Stimulated activated CD4-positive, alpha-beta T cell treated with anti-CD3 and anti-CD28 coated beads, Interleukin-12 subunit alpha, Interleukin-12 subunit beta, amount 100 ng/mL, for 48 hours (primary cell): ENCODE results near the gene ENTR1.

Source experiments
- DNase-seq, 3 donors: peaks; one replicate each; pipeline ENCODE4 v3.0.0-alpha.2; 2020; ENCODE audit warnings: low read depth in 2 of 3, low spot score in 1 of 3

Gene ENTR1

DNA sequence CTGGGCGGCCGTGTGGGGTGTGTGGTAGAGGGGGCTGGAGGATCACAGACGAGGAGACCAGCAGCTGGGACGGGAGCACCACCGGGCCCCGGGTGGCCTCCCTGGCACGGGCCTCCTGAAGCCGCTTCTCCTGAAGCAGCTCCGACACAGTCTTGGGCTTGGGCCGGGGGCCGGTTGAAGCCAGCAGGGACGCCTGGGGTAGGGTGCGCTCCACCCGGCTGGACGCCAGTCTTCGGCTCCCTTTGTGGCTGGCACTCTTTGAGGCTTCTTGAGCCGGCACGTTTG is 31.5 kb downstream of the ENTR1 start:
- DNase-seq, result no peak

DNA sequence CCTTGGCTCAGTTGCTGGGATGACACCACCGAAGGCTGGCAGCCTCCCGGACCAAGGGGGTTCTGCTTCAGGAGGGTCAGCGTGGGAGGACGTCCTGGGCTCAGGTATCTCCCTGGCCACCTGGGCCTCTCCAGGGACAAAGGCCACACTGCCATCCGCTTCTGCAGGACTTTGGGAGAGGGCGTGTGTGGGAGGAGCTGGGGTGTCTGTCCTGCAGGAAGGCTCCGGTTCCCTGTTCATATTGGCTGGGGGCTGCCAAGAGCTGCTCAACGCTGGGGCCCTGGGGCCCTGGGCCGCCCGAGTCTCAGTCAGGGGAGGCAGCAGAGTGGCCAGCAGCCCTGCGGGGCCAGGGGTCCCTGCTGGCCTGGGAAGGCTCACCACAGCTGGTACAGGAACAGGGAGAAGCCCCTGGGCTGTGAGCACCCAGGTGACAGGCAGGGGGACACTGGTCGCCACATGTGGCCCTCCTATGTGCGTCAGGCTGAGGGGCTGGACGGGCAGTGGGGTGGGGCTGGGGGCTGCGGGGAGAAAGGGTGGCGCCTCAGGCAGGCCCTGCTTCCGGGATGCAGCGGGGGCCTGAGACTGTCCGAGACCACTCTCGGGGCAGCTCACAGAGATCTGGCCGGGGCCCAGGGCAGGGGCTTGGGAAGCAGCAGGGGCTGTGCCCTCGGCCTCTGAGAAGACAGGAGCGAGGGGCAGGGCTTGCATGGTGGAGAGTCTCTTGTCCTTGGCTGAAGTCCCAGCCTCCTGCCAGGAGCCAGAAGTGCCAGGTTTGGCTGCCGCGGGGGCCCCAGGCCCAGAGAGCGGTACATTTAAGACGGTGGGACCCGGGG is 32.0 kb downstream of the ENTR1 start:
- DNase-seq, result no peak

DNA sequence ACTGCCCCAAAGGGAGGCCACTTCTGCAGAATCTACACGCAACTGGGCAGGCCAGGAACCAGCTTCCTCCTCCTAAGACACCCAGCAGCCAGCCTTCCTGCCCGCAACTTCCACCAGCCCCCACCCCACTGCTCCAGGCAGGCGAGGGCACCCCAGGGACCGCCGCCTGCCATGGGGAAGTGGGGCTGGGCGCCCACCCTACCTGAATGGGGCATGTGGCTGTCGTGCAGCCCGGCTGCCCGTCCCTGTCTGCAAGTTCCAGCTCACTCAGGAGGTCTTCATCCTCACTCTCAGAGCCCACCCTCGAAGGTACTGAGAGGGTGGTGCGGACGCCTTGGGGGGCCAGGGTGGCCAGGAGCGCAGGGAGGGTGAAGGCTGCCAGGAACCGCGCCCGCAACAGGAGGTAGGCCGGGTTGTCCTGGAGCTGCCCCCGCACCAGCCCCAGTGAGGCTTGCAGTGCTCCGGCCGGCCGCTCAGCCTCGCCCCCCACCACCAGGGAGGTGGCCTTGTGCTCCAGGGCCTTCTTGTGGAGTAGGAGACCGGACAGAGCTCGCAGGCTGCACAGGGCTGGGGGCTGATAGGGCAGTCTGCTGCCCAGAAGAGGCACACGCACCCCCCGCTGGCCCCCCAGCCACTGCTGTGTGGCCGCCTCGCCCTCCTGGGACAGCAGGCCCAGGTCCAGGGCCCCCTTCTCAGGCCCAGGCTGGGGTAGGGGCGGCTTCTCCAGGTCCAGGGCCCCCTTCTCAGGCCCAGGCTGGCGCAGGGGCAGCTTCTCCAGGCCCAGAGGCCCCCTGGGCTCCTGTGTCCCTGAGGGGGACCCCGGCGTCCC is 32.9 kb downstream of the ENTR1 start:
- DNase-seq, result no peak

DNA sequence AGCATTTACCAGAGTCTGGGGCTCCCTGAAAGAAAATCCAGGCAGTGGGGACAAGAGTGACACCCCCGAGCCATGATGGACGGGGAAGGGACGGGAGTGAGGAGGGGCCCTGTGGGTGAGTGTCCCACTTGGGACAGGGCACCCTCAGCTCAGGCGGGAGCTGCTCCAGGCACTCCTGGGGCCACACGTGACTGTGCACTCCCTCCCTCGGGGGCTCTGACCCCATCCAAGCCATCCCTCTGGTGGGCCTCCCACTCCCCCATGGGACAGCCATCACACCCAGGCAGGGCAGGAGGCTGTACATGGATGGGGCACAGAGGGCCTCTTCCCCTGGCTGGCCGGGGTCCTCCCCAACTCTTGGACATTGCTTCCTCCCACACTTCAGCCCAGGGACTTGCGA is 34.0 kb downstream of the ENTR1 start:
- no peak for DNase-seq

DNA sequence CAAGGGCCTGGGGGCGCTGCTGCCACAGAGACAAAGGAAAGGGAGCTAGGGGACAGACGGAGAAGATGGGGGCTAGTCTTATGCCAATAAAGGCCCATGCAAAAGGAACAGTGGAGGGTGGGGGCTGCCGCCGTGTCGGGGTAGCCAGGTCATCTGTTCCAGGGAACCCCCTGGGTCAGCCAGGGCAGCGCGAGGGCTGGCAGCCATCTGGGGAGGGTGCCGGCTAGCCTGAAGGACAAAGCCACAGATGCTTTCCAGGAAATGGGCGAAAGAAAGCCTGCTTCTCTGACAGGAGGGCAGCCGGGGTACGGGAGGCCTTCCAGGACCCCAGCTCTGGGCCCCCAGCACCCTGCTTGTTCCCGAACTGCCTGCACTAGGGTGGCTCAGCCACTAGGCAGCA is 35.3 kb downstream of the ENTR1 start:
- DNase-seq, result no peak

DNA sequence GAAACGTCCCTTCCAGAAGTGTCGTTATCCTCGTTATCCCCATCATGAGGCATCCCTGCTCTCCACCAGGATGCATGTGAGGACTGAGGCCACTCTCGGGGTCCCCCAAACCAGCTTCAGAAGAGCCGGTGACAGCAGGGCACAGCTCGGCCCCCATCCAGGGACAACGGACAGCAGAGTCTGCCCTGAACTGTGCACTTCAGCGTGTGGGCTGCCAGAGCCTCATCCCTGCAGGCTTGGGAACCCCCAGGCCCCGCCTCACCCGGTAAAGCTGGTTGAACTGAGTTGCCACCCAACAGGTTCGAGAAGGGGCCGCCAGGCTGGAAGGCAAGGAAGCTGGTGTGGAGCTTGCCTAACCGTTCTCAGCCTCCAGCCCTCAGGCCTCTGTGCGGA is 36.2 kb downstream of the ENTR1 start:
- no peak for DNase-seq

DNA sequence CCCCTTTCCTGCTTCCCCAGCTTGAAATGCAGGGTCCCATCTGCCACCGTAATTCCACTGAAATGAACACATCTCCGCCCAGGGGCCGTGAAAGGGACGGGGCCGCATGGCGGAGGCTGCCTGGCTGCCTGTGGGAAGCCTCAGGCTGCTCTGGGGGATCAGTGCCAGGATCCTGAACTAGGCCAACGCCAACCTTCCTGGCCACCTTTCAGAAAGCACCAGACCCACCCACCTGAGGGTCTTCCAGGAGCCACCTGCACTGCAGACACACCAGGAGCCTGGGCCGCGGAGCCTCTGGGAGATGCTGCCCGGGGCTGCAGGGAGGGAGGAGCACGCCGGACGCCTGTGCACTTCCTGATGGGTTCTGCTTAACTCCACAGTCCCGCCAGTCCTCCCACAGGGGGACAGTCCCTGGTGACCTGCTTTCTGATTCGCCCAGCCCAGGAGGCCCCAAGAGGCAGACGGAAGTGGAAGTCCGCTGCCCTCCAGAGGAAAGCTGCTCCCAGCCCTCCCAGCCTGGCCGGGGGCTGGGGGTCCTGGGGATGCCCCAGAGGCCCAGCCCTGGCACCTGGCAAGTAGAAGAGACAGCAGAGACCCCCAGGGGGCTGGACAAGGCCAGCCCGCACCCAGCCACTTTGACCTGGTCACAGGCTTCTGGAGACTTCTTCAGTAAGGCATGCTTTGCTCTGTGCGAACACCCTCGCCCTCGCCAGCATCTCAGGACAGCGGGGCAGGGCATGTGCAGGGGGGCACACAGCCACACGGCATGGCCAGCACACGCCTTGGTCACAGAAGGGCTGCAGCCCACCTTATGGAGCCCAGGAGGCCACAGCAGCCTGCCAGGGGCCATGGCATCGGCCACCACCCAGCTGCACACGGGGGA is 36.9 kb downstream of the ENTR1 start, which contains the start of gene CARD9:
Gene CARD9, minus strand, starts transcription at position 370 of the 883 bp plus-strand sequence. CDS start 1,591 bp downstream, outside the sequence.
- no peak for DNase-seq

DNA sequence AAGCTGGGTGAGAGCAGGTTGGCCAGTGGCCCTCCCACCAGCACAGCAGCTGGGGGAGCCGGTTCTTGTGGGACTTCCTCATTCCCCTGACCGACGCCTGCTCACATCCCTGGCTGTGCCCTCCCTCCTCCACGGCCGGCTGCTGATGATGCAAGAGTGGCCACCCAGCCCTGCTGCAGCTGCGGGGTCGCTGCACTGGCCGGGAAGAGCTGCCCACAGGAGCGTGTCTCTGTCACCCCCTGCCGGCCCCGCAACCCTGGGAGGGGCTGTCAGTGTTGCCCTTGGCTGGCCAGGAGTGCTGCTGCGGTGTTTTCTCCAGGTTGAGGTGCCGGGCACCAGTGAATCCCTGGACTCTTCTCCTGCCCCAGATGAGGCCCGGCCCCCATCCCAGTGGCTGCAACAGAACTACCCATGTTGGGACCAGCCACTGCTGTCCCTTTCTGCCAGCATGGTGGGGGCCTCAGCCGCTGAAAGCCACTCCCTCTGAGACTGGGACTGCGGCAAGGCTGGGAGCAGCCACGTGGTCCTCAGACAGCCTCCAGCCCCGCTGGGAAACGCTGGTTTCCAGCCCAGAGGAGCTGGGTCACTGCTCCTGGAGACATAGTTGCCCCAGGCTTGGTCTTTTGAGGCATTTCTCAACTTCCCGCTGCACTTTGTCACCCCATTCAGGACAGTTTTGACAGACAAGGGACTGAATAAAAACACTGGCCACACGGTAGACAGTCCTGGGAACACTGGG is 37.7 kb downstream of the ENTR1 start:
- no peak for DNase-seq

DNA sequence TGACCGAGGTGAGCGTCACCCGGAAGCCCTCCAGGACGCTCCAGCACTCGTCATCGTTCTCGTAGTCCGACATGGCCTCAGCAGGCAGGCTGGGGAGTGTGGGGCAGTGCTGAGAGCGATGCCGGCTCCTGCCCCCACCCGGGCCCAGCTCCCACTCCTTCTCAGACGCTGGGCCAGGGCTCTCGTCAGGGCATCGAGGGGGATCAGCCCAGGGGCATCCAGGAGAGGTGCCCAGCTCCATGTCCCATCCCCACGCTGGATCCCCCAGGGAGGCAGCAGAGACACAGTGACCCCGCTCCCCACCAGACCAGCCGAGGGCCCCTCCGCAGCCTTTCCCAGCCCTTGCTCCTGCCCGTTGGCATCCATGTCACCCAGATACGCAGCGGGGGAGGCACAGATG is 38.4 kb downstream of the ENTR1 start:
- DNase-seq, result no peak

DNA sequence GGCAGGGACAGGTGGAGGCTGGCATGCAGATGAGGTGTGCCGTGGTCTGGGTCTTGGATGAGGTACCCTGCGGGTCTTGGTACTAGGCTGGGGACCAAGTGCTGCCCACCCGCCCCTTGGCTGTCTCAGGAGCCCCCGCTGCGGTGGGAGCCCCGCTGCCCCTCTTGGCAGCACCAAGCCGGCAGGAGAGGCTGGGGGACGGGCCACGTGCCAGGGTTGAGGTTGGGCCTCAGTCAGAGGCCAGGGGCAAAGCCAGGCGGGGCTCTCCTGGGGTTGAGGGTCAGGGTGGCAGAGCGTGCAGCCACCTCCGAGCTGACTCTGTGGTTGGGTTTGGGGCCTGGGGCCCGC is 38.9 kb downstream of the ENTR1 start:
- DNase-seq, result no peak

DNA sequence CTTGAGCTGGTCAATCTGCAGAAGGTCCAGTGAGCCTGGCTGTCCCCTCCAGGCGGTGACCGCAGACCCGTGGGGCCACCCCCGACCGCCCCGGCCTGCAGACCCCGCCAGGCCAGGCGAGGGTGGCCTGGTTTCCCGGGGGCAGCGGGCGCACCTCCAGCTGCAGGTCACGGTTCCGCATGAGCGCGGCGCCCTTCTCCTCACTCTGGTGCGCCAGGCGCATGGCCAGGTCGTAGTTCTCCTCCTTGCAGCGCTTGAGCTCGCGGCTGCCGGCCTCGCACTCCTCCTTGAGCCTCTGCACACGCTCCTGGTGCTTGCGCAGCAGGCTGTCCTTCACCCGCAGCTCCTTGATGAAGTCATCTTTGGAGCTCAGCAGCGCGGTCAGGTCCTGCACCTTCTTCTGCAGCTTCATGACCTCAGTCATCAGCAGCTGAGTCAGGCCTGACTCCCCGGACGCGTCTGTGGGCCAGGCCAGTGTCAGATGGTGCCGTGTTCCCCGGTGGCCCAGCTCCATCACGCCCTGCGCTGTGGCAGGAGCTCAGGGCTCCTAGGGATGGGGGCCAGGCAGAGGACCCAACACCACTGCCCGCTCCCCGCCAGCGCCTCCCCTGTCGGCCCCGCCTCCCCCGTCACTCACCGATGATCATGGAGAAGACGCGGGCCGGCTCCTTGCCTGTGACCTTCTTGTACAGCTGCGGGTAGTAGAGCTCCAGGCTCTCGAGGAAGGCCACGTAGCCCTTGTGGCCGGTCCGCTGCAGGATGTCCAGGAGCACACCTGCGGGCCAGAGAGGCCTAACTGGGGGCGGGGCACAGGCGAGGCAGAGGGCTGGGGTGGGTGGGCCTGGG is 39.5 kb downstream of the ENTR1 start:
- no peak for DNase-seq

DNA sequence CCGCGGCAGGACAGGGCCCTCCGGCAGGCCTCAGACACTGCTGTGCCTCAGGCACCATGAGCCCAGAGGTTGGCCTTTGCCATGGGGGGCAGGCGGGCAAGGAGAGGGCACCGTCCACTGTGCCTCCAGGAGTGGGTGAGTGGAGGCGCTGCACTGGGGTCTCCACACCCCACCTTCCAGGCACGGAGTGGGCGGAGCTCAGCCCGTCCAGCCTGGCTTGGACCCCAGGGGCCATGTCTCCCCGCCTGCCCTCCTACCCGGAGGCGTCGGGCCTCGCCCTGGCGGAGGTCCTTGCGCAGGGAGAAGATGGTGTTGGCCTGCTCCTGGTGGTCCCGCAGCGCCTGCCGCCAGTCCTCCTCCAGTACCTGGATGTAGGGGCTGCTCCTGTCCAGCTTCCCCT is 40.4 kb downstream of the ENTR1 start:
- no peak for DNase-seq

DNA sequence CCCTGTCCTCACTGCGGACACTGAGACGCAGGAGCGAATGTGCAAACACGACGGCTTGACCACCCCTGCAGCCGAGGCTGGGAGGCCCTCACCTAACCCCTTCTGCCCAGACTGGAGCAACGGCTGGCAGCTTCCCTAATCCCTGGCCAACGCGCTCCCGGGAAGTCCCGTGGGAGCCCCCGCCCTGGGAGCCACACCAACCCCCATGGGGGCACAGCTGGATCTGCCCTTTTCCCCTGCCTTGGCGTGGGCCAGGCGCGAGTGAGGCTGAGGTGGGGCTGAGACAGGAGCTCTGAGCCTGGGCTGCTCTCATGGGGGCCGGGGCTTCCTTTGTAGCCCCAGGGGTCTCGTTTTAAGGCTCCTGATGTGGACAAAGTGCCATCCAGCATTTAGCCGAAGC is 42.2 kb downstream of the ENTR1 start:
- DNase-seq, result no peak

DNA sequence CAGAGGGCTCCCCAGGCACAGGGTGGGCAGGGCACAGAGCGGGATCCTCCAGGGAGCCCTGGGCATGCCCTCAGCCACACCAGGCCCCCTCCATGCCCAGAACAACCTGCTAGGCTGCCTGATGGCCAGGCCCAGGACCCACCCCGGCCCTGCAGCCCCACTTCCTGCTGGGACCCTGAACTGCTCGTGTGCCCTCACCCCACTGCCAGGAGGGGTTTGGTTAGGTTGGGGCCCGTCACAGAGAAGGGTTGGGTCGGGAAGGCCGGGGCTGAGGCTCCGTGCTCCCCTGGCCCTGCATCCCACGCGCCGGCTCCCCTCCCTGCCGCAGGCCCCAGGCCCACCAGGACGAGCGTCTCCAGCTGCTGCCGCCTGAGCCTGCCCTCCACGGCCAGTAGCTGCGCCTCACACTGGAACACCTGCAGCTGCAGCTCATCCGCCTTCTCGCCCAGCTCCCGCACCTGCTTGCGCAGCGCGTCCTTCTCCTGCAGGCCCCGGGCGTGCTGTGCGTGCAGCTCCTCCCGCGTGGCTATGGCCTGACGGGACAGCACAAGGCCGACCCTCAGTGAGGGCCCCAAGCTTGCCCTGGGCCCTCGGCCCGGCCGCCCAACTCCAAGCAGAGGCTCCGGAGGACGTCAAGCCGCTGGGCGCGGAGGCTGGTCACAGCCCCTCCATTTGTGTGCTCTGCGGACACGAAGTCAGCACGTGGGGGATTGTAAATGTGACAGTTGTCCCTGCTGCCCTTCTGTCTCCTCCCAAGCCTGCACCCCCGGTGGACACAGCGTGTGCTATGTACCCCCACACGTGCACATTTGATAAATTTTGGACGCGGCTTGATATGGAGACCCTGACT is 42.9 kb downstream of the ENTR1 start:
- no peak for DNase-seq

DNA sequence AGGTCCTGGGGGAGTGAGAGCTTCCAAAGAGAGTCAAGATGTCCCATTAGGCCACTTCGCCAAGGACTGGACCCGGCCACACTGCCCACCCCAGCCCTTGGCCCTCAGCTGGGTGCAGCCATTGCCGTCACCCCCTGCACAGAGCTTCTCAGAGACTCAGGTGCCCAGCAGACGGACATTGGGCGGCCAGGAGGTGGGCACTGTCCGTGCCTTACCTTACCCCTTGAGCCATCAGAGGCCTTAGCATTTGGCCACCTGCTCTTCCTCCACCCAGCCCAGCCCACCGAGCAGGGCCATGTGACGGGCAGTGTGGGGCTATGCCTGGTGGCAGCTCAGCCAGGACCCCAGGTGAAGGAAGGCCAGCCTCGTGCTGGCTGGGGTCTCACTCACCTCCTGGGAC is 43.6 kb downstream of the ENTR1 start:
- DNase-seq, result no peak

DNA sequence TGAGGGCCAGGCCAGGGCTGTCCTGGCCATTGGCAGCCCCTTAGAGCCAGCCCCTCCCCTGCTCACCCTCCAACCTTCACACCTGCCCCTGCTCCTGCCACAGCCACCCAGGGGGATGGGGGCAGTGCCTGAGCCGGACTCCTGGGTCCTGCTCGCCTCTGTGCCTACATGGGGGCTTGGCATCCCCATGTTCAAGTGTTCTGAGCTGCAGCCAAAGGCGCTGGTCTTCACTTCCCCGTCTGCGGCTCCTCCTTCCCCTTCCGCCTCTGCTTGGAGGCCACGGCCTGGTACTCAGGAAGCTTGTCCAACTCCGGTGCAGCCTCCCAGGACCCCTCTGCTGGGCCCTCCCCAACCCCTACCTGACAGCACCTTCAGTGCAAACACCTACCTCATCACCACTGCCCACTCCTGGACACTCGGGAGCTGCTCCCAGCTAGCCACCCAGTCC is 44.6 kb downstream of the ENTR1 start:
- DNase-seq, result no peak

DNA sequence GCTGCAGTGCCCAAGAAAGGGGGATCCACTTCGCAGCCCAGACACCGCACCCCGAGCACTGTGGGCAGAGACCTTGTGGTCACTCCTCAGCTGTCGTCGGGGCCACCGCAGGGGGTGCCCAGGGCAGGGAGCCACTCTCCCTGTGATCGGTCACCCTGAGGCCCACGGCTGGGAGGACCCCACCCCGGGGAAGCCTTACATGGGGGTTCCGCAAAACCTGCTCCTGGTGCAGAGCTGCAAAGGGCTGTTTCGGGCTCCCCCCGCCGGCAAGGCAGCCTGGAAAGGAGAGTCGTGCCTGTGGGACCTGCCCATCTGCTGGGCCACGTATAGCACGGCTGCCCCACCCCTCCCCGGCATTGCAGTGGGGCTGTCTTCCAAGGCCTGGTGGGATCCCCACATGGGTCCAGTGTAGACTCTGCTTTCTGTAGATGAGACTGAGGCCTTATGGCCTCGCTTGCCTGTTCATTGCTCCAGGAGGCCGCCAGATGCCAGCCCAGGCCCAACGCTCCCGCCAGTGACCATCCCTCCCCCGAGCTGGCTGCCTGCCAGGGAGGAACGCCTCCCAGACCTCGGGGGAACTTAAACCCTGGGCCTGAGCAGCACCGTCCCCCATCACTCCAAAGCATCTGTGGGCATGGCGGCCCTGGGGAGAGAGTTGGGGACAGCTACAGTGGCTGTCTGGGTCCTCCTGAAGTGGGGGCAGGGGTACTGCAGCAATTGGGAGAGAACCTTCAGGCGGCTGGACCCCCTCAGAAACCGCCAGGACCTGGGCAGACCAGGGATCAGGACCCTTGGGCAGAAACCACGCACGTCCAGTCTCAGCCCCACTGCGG is 45.3 kb downstream of the ENTR1 start:
- no peak for DNase-seq
